Esophagus muscularis mucosa (tissue), 4 donors: Measurements from ENCODE around the gene HEPN1. TPM values are rescaled to one million over a fixed set of nuclear protein-coding genes. Genes with fewer than 3 reads are reported as not detected.
A peak's percentile ranks its signal among the peaks of the same experiment; 100 is the strongest.

Experiments
- DNase-seq: peaks from one replicate; pipeline ENCODE4 v3.0.0-alpha.2; 2017; ENCODE audit errors: extremely low spot score
- H3K27ac ChIP-seq, 4 donors: fragments of 200-600 bp; sonication (generic); replicated peaks in 1 of 4; 1 replicate in 3 of 4; 2 replicates in 1 of 4; pipeline ENCODE4 v1.5.1; 2016 to 2019; ENCODE audit warnings: mild to moderate bottlenecking in 1 of 4
- H3K27me3 ChIP-seq, 4 donors: fragments of 200-600 bp; sonication (generic); one replicate each; pipeline versions ENCODE4 v1.5.1 to v1.6.0; 2016 to 2019
- H3K36me3 ChIP-seq, 4 donors: fragments of 200-600 bp; sonication (generic); one replicate each; pipeline ENCODE4 v1.5.1; 2016 to 2019
- H3K4me1 ChIP-seq, 4 donors: fragments of 200-600 bp; sonication (generic); one replicate each; pipeline ENCODE4 v1.5.1; 2016 to 2019
- H3K4me3 ChIP-seq, 4 donors: fragments of 200-600 bp; sonication (generic); 1 replicate in 2 of 4; 2 replicates in 2 of 4; pipeline ENCODE4 v1.5.1; 2016 to 2019; ENCODE audit warnings: mild to moderate bottlenecking in 4 of 4, moderate library complexity in 1 of 4
- H3K9me3 ChIP-seq, 4 donors: fragments of 200-600 bp; sonication (generic); 1 replicate in 3 of 4; 2 replicates in 1 of 4; pipeline ENCODE4 v1.5.1; 2016 to 2019
- EP300 ChIP-seq: sonication (generic); formaldehyde crosslinking; IDR thresholded peaks from one replicate; pipeline ENCODE4 v1.6.1; 2017; ENCODE audit warnings: antibody characterized with exemption
- POLR2A ChIP-seq: fragments of 450-650 bp; IDR thresholded peaks from one replicate; pipeline ENCODE4 v1.6.1; 2017; ENCODE audit warnings: antibody characterized with exemption, moderate library complexity, mild to moderate bottlenecking, low read depth
- POLR2AphosphoS5 ChIP-seq, 2 donors: sonication (generic); formaldehyde crosslinking; IDR thresholded peaks; one replicate each; pipeline ENCODE4 v1.6.1; 2017; ENCODE audit warnings: antibody characterized with exemption in 2 of 2
- WGBS: methylation state at CpG from one replicate; pipeline ENCODE4 v1.1.5; 2018; 5-methylcytosine and 5-hydroxymethylcytosine counted together
- intact Hi-C: fragments of 100-400 bp; cut with DNase I; formaldehyde crosslinking; loops from one replicate; pipeline ENCODE4 v1.15.1; 2023
- total RNA-seq, 4 donors: library from RNA; depleted of rRNA; stranded (reverse); fragments of >200 nt; gene quantifications; one replicate each; pipeline versions ENCODE4 v1.1.0 to v1.2.1, GENCODE V29; 2016
- TF ChIP-seq, protein P1 (sequence below), 3 experiments: fragments of 200-600 bp in 2 of 3; fragments of 450-650 bp in 1 of 3; sonication (generic) in 2 of 3; IDR thresholded peaks; one replicate each; pipeline ENCODE4 v1.5.1; 2017 to 2019; ENCODE audit warnings: antibody characterized with exemption in 3 of 3, mild to moderate bottlenecking in 2 of 3, moderate library complexity in 1 of 3

The HEPN1 gene
- total RNA-seq, 4 donors from 2014 or later = not detected

DNA sequence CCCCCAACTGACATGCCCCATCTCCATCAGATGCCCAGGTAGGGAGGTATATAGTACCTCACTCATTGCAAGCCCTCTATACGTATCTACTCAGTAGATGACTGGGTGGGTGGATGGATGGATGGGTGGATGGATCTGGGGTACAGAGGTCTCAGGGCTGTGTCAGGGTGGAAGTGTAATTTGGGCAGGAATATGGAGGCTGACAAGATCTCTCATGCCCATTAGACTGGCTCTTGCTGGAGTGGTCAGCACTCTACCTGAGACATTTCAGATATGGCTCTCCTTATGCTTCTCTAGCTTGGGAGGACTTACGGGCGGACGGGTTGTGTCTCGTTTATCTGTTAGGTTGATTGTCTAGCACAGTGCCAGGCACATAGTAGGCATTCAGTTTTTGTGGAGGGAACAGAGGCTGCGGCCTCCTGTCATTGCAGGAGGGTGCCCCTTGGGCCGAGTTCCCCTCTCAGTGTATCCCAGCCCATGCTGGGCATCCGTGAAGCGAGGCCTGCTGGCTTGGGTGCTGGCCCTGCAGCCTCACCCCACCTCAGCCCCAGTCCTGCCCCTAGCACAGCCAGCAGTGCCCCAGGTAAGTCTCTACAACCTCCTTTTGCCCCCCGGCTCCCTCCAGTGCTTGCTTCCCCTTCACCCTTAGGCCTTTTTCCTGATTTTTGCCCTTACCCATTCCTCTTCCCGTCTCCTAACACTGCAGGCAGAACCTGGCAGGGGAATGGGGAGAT, 40.1 kb upstream of the HEPN1 start:
- no peak for TF ChIP-seq EP300
- TF ChIP-seq, protein P1, sequence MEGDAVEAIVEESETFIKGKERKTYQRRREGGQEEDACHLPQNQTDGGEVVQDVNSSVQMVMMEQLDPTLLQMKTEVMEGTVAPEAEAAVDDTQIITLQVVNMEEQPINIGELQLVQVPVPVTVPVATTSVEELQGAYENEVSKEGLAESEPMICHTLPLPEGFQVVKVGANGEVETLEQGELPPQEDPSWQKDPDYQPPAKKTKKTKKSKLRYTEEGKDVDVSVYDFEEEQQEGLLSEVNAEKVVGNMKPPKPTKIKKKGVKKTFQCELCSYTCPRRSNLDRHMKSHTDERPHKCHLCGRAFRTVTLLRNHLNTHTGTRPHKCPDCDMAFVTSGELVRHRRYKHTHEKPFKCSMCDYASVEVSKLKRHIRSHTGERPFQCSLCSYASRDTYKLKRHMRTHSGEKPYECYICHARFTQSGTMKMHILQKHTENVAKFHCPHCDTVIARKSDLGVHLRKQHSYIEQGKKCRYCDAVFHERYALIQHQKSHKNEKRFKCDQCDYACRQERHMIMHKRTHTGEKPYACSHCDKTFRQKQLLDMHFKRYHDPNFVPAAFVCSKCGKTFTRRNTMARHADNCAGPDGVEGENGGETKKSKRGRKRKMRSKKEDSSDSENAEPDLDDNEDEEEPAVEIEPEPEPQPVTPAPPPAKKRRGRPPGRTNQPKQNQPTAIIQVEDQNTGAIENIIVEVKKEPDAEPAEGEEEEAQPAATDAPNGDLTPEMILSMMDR (IDR thresholded peaks at IDR 0.05) = no peak
- Histone ChIP-seq H3K27me3 (peaks cover 0 to 11% (median 0%) of the 10 kb centered on the region in 4 donors), H3K4me3 (no peak overlapping the region), H3K27ac (no peak overlapping the region), H3K4me1 (peaks cover 27 to 43% (median 30%) of the 10 kb centered on the region in 4 donors), H3K36me3 (peaks cover 0 to 2% (median 0%) of the 10 kb centered on the region in 4 donors), H3K9me3 (no peaks in the 10 kb centered on the region)
- intact Hi-C loops = loop anchor here (5.0 kb wide), 1 partner anchor 73 kb away; the partner anchor contains the start of gene CCDC15
- no peak for DNase-seq
- 93% methylated on average over 11 of the region's 11 CpGs for WGBS

DNA sequence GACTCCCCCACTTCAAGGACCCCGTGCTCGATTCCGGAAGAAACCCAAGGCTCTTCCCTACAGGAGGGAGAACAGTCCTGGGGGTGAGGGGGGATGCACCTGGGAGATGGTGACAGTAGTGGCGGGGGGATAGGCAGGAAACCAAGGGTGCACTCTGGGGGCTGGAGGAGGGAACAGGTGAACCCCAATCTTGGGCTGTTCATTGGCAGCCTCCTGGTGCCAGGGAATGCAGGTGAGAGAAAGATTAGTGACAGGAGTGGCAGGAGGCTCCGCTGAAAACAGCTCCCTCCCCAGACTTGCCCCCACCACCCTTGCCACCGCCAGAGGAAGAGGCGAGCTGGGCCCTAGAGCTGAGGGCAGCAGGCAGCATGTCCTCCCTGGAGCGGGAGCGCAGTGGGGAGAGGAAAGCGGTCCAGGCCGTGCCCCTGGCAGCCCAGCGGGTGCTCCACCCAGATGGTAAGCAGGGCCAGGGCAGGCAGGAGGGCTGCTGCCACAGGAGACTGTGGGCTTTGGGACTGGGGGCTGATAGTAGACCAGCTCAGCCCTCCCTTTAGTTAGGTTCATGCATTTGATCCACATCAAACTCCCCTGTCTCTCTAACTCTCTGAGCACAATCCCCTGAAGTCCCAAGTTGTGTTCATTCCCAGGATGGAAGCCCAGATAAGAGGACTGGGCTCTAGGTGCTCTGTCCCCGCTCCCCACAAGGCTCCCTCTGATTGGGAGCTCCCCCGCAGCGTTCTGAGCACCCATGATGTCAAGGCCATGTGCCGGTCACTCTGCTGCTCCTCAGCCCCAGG, 39.4 kb upstream of the HEPN1 start:
- DNase-seq = no peak
- H3K27ac ChIP-seq = no peak overlapping the region
- H3K9me3 ChIP-seq = no peaks in the 10 kb centered on the region
- peak in 1 of 2 donors; percentile 17 for TF ChIP-seq POLR2AphosphoS5 (IDR thresholded peaks at IDR 0.05)
- TF ChIP-seq, protein P1 (IDR thresholded peaks at IDR 0.05) = no peak
- H3K27me3 ChIP-seq = peaks cover 0 to 4% (median 0%) of the 10 kb centered on the region in 4 donors
- WGBS = 86% methylated on average over 9 of the region's 16 CpGs
- H3K36me3 ChIP-seq = peaks cover 0 to 9% (median 0%) of the 10 kb centered on the region in 4 donors
- intact Hi-C loops = loop anchor here (5.0 kb wide), 1 partner anchor 73 kb away; the partner anchor contains the start of gene CCDC15
- H3K4me3 ChIP-seq = no peak overlapping the region
- peaks cover 27 to 43% (median 30%) of the 10 kb centered on the region in 4 donors for H3K4me1 ChIP-seq

DNA sequence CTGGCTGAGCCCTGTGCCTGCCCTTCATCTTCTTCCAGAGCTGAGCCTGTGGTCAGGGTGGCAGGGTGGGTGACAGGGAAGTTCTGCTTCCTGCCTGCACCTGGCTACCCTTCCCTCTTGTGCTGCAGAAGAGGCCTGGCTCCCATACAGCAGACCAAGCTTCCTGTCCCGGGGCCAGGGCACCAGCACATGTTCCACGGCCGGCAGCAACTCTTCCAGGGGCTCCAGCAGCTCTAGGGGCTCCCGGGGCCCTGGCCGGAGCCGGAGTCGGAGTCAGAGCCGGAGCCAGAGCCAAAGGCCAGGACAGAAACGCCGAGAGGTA, 38.8 kb upstream of the HEPN1 start:
- 86% methylated on average over 6 of the region's 10 CpGs for WGBS
- H3K4me3 ChIP-seq = no peak overlapping the region
- H3K9me3 ChIP-seq = no peaks in the 10 kb centered on the region
- TF ChIP-seq EP300 (no peak), POLR2A (no peak), POLR2AphosphoS5 (IDR thresholded peaks at IDR 0.05) (no peak)
- TF ChIP-seq, protein P1 (IDR thresholded peaks at IDR 0.05) = no peak
- intact Hi-C loops = no loop called here
- no peak for DNase-seq
- no peak overlapping the region for H3K27ac ChIP-seq
- H3K4me1 ChIP-seq = peaks cover 27 to 43% (median 30%) of the 10 kb centered on the region in 4 donors
- peaks cover 0 to 13% (median 0%) of the 10 kb centered on the region in 4 donors for H3K36me3 ChIP-seq
- no peaks in the 10 kb centered on the region for H3K27me3 ChIP-seq

DNA sequence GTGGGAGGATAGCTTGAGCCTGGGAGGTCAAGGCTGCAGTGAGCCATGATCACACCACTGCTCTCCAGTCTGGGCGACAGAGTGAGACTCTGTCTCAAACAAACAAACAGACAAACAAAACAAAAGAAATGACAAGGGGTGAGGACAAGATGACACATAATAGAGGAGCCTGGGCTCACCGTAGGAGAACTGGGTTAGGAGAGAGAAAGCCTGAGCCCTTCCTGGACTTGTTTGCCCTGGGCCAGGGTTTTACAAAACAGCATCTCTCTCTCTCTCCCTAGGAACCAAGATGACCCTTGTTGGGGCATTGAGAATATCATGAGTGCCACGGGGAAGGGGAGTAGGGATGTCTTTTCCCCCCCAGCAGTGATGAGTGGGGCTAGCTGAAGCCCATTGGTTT, 38.1 kb upstream of the HEPN1 start:
- TF ChIP-seq, protein P1 (IDR thresholded peaks at IDR 0.05) = no peak
- no peak for TF ChIP-seq POLR2AphosphoS5 (IDR thresholded peaks at IDR 0.05)
- no peak for TF ChIP-seq EP300
- TF ChIP-seq POLR2A = no peak
- H3K36me3 ChIP-seq = peaks cover 0 to 20% (median 0%) of the 10 kb centered on the region in 4 donors
- DNase-seq = no peak
- intact Hi-C loops = no loop called here
- WGBS = 82% methylated on average over 3 of the region's 3 CpGs
- peaks cover 22 to 37% (median 23%) of the 10 kb centered on the region in 4 donors for H3K4me1 ChIP-seq
- H3K4me3 ChIP-seq = no peak overlapping the region
- no peaks in the 10 kb centered on the region for H3K9me3 ChIP-seq
- H3K27ac ChIP-seq = no peak overlapping the region
- no peaks in the 10 kb centered on the region for H3K27me3 ChIP-seq
